GM12892 (cell line): ENCODE results near the gene CDH4.

Source experiments
- POLR2A ChIP-seq: IDR thresholded peaks from 2 replicates; pipeline ENCODE4 v1.6.1; 2011; ENCODE audit warnings: low read depth, low read length, control low read depth
- TAF1 ChIP-seq: IDR thresholded peaks from 2 replicates; pipeline ENCODE4 v1.6.1; 2011; ENCODE audit warnings: low read depth, mild to moderate bottlenecking, control low read depth, low read length, borderline replicate concordance

GRCh38 chr20:61360940-61361339 lies 108.9 kb downstream of the CDH4 start:
- TF ChIP-seq TAF1 (no peak), POLR2A (no peak)
